ENCODE results near the gene RAD21L1.

The RAD21L1 gene

DNA sequence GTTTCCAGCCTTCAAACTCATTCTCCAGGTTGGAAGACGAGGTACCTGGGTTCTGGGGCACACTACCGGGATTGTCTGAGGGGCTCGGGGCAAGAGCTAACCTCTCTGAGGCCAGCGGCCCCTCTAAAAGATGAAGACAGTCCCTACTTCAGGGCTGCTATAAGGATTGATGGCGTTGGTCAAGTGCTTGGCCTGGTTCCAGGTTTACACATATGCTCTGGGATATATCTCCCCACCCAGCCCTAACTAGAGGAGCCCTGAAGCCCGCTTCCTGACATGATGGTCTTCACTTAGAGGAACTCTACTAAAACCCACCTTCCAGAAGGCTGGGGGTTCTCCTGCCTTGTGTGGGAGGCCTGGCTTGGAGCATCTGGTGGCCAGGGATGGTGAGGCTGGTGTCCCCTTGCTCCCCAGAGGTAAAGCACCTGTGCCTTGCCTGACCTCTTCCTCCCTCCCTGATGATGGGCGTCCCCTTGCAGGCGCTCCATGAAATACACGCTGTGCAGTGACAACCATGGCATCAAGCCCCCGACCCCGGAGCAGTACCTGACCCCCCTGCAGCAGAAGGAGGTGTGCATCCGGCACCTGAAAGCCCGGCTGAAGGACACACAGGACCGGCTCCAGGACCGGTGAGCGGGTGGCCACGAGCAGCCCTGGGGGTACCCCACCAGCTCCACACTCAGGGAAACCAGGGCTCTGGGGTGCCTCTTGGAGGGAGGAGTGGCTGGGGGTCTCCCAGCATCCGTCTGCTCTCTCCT lies 74.4 kb downstream of the RAD21L1 start:
- DNase-seq (ENCODE audit: low read depth): no peak
- TF ChIP-seq, protein P1, sequence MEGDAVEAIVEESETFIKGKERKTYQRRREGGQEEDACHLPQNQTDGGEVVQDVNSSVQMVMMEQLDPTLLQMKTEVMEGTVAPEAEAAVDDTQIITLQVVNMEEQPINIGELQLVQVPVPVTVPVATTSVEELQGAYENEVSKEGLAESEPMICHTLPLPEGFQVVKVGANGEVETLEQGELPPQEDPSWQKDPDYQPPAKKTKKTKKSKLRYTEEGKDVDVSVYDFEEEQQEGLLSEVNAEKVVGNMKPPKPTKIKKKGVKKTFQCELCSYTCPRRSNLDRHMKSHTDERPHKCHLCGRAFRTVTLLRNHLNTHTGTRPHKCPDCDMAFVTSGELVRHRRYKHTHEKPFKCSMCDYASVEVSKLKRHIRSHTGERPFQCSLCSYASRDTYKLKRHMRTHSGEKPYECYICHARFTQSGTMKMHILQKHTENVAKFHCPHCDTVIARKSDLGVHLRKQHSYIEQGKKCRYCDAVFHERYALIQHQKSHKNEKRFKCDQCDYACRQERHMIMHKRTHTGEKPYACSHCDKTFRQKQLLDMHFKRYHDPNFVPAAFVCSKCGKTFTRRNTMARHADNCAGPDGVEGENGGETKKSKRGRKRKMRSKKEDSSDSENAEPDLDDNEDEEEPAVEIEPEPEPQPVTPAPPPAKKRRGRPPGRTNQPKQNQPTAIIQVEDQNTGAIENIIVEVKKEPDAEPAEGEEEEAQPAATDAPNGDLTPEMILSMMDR (IDR thresholded peaks at IDR 0.05; ENCODE audit: low read depth, low read length, missing control alignments): no peak
- in situ Hi-C loops (cut with HindIII; ENCODE audit: low sequenced_read_pairs): no loop called here
- H3K4me3 ChIP-seq (ENCODE audit: low read depth, low read length): no peak overlapping the region

DNA sequence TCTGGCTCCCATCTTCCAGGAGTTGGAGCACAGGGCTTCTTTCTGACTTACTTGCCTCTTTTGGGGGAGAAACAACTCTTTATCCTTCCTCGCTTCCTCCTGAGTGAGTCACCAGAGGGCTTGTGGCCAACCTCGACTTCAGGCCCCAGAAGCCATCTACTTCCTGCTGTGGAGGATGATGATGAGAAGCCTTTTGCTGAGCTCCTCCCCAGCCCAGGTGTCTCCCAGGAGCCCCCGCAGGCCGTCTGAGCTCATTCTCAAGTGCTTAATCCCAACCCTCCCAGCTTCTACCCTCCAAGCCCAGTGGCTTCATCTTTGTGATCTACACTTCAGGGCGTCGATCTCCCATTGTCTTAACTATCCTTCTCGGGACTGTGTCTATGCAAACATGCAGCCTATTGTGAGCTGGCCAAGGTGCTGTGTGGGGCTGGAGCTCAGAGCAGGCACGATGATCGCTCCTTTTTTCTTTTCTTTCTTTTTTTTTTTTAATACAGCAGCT lies 75.2 kb downstream of the RAD21L1 start:
- peak; percentile 20 for DNase-seq (ENCODE audit: low read depth)
- no peak overlapping the region for H3K4me3 ChIP-seq (ENCODE audit: low read depth, low read length)
- TF ChIP-seq, protein P1 (IDR thresholded peaks at IDR 0.05; ENCODE audit: low read depth, low read length, missing control alignments): no peak
- in situ Hi-C loops (cut with HindIII; ENCODE audit: low sequenced_read_pairs): no loop called here

DNA sequence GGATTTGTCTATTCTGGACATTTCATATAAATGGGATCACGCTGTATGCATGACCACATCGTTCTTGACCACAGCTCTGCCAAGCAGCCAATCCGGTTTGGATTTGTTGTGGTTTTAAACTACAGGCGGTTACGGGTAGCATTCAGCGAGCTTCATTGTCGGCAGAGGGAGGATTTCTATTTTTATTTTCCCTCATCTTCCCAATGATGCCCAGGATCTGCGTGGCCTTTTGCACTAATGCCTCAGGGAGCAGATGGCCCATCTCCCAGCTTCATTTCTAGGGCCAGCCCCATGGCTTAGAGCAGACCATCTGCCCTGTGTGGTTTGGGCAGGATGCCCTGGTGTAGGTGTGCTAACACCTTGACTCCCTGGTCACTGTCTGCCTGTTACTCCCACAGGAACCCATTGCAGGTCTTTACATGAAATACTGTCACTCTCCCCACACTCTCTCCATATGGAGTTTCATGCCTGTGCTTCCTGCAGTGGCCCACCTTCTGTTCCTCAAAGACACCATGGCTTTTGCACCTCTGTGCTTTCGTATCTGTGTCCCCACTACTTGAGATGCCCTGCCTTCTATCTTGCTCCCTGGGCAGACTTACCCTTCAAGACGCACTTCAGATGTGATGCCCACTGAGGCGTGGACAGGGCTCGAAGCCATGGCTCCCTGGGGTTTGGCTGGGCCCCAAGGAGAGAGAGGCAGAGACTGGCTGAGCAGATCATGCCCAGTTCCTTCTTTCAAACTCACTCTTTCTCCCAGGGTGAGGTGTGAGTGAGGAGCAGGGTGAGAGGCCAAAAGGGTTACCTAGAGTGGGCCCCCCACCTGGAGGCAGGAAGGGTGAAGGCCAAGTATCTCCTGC lies 77.1 kb downstream of the RAD21L1 start:
- DNase-seq (ENCODE audit: low read depth): peak; percentile 3
- no peak overlapping the region for H3K4me3 ChIP-seq (ENCODE audit: low read depth, low read length)
- in situ Hi-C loops (cut with HindIII; ENCODE audit: low sequenced_read_pairs): no loop called here
- TF ChIP-seq, protein P1 (IDR thresholded peaks at IDR 0.05; ENCODE audit: low read depth, low read length, missing control alignments): no peak

- in situ Hi-C loops (cut with HindIII; ENCODE audit: low sequenced_read_pairs): no loop called here
- TF ChIP-seq, protein P1 (IDR thresholded peaks at IDR 0.05; ENCODE audit: low read depth, low read length, missing control alignments): no peak
- DNase-seq (ENCODE audit: low read depth): no peak
- H3K4me3 ChIP-seq (ENCODE audit: low read depth, low read length): no peak overlapping the region
Measured at GRCh38 chr20:1304710-1305515, 79.1 kb downstream of the RAD21L1 start.
